ENCODE measurements around the gene WDFY2.

The WDFY2 gene

DNA sequence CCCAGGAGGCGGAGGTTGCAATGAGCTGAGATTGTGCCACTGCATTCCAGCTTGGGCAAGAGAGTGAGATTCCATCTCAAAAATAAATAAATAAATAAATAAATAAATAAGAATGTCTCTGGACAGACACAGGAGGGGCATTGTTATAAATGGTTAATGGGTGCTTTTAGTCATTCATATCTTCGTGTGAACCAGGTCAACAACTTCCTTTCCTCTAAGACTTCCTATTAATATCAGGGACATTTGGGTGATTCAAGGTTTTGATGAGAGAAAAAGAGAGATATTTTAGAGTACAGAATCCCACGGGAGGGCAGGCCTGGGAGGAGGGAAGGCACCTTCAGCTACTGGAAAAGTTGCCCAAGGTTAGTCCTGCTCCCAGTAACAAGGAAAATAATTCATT is 195.8 kb downstream of the WDFY2 start:
- no peaks in the 10 kb centered on the region for H3K27me3 ChIP-seq (ENCODE audit: insufficient read depth, low read length)
- H3K4me3 ChIP-seq (ENCODE audit: low read length): no peak overlapping the region
- H3K4me1 ChIP-seq (ENCODE audit: insufficient read depth, low read length): peaks cover 8% of the 10 kb centered on the region
- no peaks in the 10 kb centered on the region for H3K36me3 ChIP-seq (ENCODE audit: insufficient read depth, low read length)
- H3K9me3 ChIP-seq (ENCODE audit: low read length): no peaks in the 10 kb centered on the region
- H2AFZ ChIP-seq (ENCODE audit: low read depth, low read length): no peak overlapping the region

DNA sequence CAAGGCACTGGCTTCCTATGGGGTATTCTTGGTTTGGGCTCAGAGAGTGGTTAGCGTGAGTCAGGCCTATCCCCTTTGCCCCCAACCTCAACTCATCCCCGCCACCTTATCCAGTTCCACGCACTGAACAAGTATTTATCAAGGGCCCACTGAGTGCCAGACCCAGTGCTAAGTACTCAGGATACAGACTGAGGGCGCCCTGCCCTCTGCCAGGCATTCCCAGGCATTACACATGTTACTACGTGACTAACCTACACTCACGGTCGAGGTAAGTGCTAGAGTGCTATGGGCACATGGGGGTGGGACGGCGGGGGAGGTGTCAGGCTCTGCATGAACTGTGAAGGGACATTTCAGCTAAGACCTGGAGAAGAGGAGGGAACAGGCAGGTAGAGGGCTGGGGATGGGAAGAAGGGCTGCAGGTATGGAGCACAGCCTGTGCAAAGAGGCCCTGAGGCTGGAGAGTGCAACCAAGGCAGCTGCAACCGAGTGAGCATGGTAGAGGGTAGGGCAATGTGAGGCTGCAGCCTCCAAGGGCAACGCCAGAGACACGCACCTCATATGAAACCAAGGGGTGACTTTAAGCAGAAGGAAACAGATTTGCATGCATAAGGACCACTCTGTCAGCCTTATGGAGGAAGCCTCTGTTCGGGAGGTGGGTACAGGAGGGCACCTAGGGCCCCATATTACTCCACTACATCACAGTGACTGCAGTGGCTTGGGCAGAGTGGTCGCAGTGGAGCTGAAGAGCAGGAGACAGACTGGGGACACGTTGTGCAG is 197.2 kb downstream of the WDFY2 start:
- Histone ChIP-seq H3K9me3 (ENCODE audit: low read length) (no peaks in the 10 kb centered on the region), H2AFZ (ENCODE audit: low read depth, low read length) (no peak overlapping the region), H3K27me3 (ENCODE audit: insufficient read depth, low read length) (no peaks in the 10 kb centered on the region), H3K36me3 (ENCODE audit: insufficient read depth, low read length) (no peaks in the 10 kb centered on the region), H3K4me3 (ENCODE audit: low read length) (no peak overlapping the region), H3K4me1 (ENCODE audit: insufficient read depth, low read length) (peaks cover 13% of the 10 kb centered on the region)

- Histone ChIP-seq H3K4me1 (ENCODE audit: insufficient read depth, low read length) (peaks cover 20% of the 10 kb centered on the region), H3K36me3 (ENCODE audit: insufficient read depth, low read length) (no peaks in the 10 kb centered on the region), H3K27me3 (ENCODE audit: insufficient read depth, low read length) (no peaks in the 10 kb centered on the region), H3K9me3 (ENCODE audit: low read length) (no peaks in the 10 kb centered on the region), H2AFZ (ENCODE audit: low read depth, low read length) (no peak overlapping the region), H3K4me3 (ENCODE audit: low read length) (no peak overlapping the region)
Observed at GRCh38 chr13:51782026-51782710, 197.9 kb downstream of the WDFY2 start.

DNA sequence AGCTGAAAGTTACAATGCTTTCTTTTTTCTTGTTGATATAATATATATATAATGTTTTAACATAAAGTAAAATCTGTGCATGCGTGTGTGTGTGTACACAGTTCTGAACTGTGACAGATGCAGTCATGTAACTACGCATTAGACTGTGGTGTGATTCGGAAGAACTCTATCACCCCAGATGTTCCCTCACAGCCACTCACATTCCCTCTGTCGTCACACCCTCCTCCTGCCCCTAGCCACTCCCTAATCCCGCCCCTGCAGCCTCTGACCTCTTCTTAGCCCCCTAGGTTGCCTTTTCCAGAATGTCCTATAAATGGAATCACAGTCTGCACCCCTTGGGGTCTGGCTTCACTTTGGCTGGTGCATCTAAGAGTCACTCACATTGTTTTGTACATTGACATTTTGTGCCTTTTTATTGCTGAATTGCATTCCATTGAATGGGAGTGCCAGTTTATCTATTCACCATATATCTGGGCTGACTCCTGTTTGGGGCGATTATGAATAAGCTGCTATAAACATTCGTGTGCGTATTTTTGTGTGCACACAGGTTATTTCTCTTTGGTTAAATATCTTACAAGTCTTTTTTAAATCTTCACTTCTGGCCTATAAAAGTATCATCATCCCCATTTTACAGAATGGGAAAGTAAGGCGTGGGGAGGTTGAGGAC is 199.3 kb downstream of the WDFY2 start:
- H3K4me3 ChIP-seq (ENCODE audit: low read length): no peak overlapping the region
- H3K27me3 ChIP-seq (ENCODE audit: insufficient read depth, low read length): no peaks in the 10 kb centered on the region
- H3K36me3 ChIP-seq (ENCODE audit: insufficient read depth, low read length): no peaks in the 10 kb centered on the region
- peaks cover 15% of the 10 kb centered on the region for H3K4me1 ChIP-seq (ENCODE audit: insufficient read depth, low read length)
- H3K9me3 ChIP-seq (ENCODE audit: low read length): no peaks in the 10 kb centered on the region
- H2AFZ ChIP-seq (ENCODE audit: low read depth, low read length): no peak overlapping the region

DNA sequence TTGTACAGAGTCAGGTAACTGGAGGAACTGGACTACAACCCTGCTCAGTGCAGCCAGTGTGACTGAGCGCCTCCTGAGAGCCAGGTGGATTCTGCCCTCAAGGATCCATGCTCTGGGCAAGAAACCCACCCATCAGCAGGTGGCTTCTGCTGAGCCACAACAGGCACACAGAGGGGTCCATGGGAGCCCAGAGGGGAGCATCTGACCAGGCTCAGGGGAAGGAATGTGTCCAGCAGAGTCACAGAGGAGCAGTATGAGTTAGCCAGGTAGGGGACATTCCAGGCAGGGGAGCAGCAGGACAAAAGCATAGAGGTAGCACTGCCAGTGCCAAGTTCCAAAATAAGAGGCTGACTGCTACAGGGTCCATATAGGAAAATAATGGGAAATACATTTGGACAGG is 199.8 kb downstream of the WDFY2 start:
- Histone ChIP-seq H3K4me3 (ENCODE audit: low read length) (no peak overlapping the region), H3K4me1 (ENCODE audit: insufficient read depth, low read length) (peaks cover 15% of the 10 kb centered on the region), H2AFZ (ENCODE audit: low read depth, low read length) (no peak overlapping the region), H3K27me3 (ENCODE audit: insufficient read depth, low read length) (no peaks in the 10 kb centered on the region), H3K36me3 (ENCODE audit: insufficient read depth, low read length) (no peaks in the 10 kb centered on the region), H3K9me3 (ENCODE audit: low read length) (no peaks in the 10 kb centered on the region)

DNA sequence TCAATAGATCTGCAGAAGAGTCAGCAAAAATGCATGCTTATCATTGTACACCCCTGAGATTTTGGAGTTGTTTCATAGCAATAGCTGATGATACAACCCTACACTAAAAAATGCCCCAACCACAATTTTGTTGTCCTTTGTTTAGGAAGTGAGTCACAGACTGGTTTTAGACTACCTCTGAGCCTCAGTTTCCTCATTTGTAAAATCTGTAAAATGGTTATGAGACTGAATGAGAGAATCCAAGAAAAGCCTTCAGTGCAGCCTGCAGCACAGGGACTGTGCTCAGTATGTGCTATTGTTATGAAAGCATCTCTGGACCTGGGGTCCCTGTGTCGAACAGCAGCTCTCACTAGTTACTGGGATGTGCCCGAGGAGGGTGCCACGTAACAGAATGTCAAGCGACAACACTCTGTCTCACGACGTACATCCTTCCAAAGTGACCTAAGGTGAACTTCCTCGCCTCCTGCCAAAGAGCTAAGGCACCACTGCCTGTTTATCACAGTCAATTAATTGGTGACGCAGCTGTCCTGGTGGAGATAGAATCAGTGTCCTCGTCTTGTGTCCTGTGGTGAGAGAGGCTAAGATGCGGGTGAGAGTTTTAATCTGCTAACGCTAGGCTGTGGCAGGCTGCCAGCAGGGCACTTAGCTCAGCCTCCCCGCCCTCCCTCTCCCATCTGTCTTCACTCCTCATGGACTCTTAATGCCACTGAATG is 201.6 kb downstream of the WDFY2 start:
- H3K27me3 ChIP-seq (ENCODE audit: insufficient read depth, low read length): no peaks in the 10 kb centered on the region
- H3K4me1 ChIP-seq (ENCODE audit: insufficient read depth, low read length): peaks cover 15% of the 10 kb centered on the region
- no peak overlapping the region for H3K4me3 ChIP-seq (ENCODE audit: low read length)

DNA sequence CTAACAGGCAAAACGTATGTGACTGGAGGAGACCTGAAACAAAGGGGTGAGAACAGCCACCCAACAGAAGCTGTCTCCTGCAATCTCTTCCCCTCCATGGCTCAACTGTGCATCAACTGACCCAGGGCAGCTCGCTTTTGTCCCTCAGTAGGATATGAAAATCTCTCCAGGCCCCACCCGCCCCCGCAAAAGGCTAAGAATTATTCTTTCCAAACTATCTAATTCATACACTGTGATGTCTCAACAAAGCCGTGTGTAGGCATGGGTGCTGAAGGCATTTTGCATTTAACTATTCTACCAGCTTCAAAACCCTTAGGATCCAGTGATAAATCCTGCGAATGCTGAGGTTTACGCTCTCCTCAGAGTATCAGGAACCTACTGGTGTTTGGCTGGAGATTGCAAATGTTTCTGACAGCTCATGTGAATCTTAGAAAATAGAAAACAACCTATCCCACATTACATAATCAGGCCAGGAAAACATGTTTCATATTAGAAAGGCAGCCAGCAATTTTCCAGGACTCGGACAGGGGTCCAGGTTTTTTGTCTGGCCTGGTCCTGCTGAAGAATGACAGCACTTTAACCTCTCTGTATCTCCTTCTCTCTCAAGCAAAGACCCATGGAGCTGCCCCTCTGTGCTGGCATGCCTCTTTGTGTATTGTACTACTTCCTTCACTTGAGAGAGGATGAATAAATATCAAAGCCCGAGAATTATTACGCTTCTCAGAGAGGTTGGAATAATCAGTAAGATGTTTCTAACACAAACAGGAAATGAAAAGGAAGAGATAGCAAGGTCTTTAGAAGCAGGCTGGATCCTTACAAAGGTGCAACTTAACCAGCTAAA is 202.4 kb downstream of the WDFY2 start:
- no peaks in the 10 kb centered on the region for H3K27me3 ChIP-seq (ENCODE audit: insufficient read depth, low read length)
- H3K4me1 ChIP-seq (ENCODE audit: insufficient read depth, low read length): peaks cover 15% of the 10 kb centered on the region
- H3K9me3 ChIP-seq (ENCODE audit: low read length): no peaks in the 10 kb centered on the region
- H2AFZ ChIP-seq (ENCODE audit: low read depth, low read length): peak overlapping the region; percentile 7
- H3K36me3 ChIP-seq (ENCODE audit: insufficient read depth, low read length): no peaks in the 10 kb centered on the region
- H3K4me3 ChIP-seq (ENCODE audit: low read length): no peak overlapping the region

More for the DNA sequence above, 201.6 kb downstream of the WDFY2 start:
- peak overlapping the region; percentile 7 for H2AFZ ChIP-seq (ENCODE audit: low read depth, low read length)
- no peaks in the 10 kb centered on the region for H3K9me3 ChIP-seq (ENCODE audit: low read length)
- H3K36me3 ChIP-seq (ENCODE audit: insufficient read depth, low read length): no peaks in the 10 kb centered on the region

DNA sequence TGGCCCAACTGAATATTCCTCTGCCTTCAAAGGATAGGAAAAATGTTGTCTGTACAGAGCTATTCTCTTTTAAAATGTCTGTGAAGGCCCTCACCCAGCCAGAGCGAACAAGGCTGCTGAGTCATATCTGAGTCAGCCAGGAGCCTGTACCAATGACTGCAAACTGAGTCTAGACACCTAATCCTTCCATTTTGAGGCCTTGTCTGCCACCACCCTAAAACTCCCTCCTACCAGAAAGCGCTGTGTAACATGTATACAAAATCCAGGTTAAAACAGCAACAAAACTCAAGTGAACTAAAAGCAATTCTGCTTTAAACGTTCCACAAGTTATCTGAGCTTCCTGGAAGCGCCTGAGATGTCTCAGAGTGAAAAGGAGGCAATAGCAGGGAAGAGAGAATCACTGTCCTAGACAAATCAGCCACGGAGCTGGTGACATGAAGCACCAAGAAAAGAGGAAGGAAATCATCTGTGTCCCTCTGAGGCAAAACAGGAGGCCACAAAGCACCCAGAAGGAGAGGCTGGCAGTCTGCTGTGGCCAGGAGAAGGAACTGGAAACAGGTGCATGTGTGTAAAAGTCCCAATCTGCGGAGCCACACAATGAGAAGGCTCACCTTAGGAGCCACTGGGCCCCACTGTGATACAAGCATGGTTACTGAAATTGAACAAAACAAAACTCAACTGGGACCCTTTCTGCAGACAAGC is 209.5 kb downstream of the WDFY2 start:
- H2AFZ ChIP-seq (ENCODE audit: low read depth, low read length): no peak overlapping the region
- H3K4me3 ChIP-seq (ENCODE audit: low read length): no peak overlapping the region
- no peaks in the 10 kb centered on the region for H3K27me3 ChIP-seq (ENCODE audit: insufficient read depth, low read length)
- H3K36me3 ChIP-seq (ENCODE audit: insufficient read depth, low read length): no peaks in the 10 kb centered on the region
- peaks cover 13% of the 10 kb centered on the region for H3K4me1 ChIP-seq (ENCODE audit: insufficient read depth, low read length)
- H3K9me3 ChIP-seq (ENCODE audit: low read length): no peaks in the 10 kb centered on the region

- Histone ChIP-seq H3K4me1 (ENCODE audit: insufficient read depth, low read length) (peaks cover 13% of the 10 kb centered on the region), H3K36me3 (ENCODE audit: insufficient read depth, low read length) (no peaks in the 10 kb centered on the region), H2AFZ (ENCODE audit: low read depth, low read length) (no peak overlapping the region), H3K27me3 (ENCODE audit: insufficient read depth, low read length) (no peaks in the 10 kb centered on the region), H3K9me3 (ENCODE audit: low read length) (no peaks in the 10 kb centered on the region), H3K4me3 (ENCODE audit: low read length) (no peak overlapping the region)
Observed at GRCh38 chr13:51794964-51795363, 210.7 kb downstream of the WDFY2 start.

- no peaks in the 10 kb centered on the region for H3K36me3 ChIP-seq (ENCODE audit: insufficient read depth, low read length)
- H3K27me3 ChIP-seq (ENCODE audit: insufficient read depth, low read length): no peaks in the 10 kb centered on the region
Observed at GRCh38 chr13:51795419-51795818, 211.2 kb downstream of the WDFY2 start.

GRCh38 chr13:51796546-51796945 is 212.3 kb downstream of the WDFY2 start:
- Histone ChIP-seq H3K4me3 (ENCODE audit: low read length) (no peak overlapping the region), H3K4me1 (ENCODE audit: insufficient read depth, low read length) (peaks cover 16% of the 10 kb centered on the region), H3K27me3 (ENCODE audit: insufficient read depth, low read length) (no peaks in the 10 kb centered on the region), H3K36me3 (ENCODE audit: insufficient read depth, low read length) (no peaks in the 10 kb centered on the region), H2AFZ (ENCODE audit: low read depth, low read length) (no peak overlapping the region), H3K9me3 (ENCODE audit: low read length) (no peaks in the 10 kb centered on the region)

More at GRCh38 chr13:51795419-51795818, 211.2 kb downstream of the WDFY2 start:
- H3K4me1 ChIP-seq (ENCODE audit: insufficient read depth, low read length): peaks cover 13% of the 10 kb centered on the region
- no peak overlapping the region for H3K4me3 ChIP-seq (ENCODE audit: low read length)
- no peaks in the 10 kb centered on the region for H3K9me3 ChIP-seq (ENCODE audit: low read length)
- H2AFZ ChIP-seq (ENCODE audit: low read depth, low read length): no peak overlapping the region

Measured in neuron (in vitro differentiated cells).